Caki2 (cell line): Measurements from ENCODE around the gene MSRB1. TPM values are rescaled to one million over a fixed set of nuclear protein-coding genes. Genes with fewer than 3 reads are reported as not detected.
"Not testable (repeated sequence)": the region's sequence is repeated elsewhere in the genome, so short reads cannot be mapped to it uniquely, and the experiment has no call there.

Experiments used
- DNase-seq: peaks from one replicate; pipeline ENCODE4 v3.0.0-alpha.2; 2015; ENCODE audit warnings: low read depth
- in situ Hi-C: cut with HindIII; loops from 2 replicates; pipeline ENCODE4 v1.10.0; 2016; ENCODE audit warnings: low sequenced_read_pairs, low pct_unique_long_range_greater_than_20kb, mixed read lengths
- total RNA-seq: library from RNA; depleted of rRNA; stranded (reverse); fragments of >200 nt; shearing (Covaris generic); gene quantifications from 2 replicates; pipeline ENCODE4 v1.2.3, GENCODE V29; 2014; ENCODE audit warnings: low replicate concordance

Gene MSRB1
- total RNA-seq, 1 experiment from 2014 or later: 275 TPM

GRCh38 chr16:1929105-1929504, 13.9 kb downstream of the MSRB1 start:
- in situ Hi-C loops: no loop called here
- DNase-seq: peak; percentile 74

DNA sequence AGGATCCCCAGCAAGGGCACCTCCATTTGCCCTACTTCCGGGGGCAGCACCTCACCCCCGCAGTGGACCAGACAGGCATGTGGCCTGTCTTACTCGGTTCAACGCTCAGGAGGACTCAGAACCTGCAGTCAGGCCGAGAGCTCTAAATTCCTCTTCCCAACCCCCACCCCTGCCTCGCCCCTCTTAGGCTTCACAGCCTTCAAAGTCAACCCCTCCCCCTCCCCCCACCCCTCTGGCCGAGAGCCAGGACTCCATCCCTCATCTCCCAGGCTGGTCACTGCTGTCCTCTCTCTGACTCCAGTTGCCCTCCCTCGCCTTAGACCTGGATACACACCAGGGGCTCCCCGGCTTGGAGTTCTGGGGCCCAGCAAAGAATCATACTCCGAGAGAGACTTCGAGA, 16.7 kb downstream of the MSRB1 start:
- peak; percentile 68 for DNase-seq
- in situ Hi-C loops: no loop called here

DNA sequence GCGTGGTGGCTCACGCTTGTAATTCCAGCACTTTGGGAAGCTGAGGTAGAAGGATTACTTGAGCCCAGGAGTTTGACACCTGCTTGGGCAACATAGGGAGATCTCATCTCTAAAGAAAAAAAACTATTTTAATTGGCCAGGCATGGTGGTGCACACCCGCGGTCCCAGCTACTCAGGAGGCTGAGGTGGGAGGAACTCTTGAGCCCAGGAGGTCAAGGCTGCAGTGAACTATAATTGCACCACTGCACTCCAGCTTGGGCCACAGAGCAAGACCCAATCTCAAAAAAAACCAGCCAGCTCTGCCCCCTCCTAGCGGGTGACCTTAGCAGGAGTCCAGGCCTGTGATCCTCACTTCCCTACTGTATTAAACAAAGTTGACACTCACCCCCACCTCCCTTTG, 18.9 kb downstream of the MSRB1 start:
- DNase-seq: no peak
- in situ Hi-C loops: no loop called here

DNA sequence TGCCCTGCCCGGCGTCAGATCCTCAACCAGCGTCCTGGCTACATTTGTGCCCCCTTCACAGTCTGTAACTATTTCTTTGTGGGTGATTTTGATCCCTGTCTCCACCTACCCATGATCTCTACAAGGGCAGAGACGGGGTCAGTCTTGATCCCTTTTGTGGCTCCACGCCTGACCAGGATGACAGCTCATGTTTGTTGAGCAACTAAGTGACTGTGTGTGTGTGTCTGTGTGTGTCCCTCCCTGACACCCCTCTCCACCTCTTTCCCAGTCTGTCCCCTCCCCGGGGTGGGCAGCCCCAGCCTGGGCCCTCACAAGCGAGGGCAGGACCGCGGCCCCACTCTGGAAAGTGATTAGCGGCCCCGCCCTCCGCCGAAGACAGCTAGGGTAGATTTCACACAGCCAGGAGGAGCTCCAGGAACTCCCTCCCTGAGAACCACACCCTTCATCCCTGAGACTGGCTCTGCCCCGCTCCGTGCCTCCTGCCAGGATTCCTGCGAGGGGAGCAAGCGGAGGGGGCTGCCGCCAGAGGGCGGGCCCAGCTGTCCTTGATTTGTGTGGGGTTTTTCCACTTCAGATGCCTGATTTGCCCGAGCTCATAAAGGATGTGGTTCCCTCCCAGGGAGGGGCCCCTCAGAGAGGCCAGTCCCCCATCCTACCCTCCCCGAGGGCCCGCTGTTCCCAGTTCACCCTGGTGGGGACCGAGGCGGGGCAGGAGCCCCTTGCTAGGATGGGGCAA, 19.5 kb downstream of the MSRB1 start:
- DNase-seq: peak; percentile 93
- in situ Hi-C loops: no loop called here

DNA sequence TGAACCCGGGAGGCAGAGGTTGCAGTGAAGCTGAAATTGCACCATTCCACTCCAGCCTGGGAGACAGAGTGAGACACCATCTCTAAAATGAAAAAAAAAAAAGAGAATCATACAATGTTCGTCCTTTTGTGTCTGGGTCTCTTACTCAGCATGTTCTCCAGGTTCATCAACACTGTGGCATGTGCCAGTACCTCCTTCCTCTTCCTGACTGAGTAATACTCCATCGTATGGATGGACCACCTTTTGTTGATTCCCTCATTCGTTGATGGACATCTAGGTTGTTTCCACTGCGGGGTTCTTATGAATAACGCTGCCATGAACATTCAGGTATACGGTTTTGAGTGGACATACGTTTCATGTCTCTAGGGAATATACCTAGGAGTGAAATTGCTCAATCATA, 20.6 kb downstream of the MSRB1 start:
- in situ Hi-C loops: no loop called here

DNA sequence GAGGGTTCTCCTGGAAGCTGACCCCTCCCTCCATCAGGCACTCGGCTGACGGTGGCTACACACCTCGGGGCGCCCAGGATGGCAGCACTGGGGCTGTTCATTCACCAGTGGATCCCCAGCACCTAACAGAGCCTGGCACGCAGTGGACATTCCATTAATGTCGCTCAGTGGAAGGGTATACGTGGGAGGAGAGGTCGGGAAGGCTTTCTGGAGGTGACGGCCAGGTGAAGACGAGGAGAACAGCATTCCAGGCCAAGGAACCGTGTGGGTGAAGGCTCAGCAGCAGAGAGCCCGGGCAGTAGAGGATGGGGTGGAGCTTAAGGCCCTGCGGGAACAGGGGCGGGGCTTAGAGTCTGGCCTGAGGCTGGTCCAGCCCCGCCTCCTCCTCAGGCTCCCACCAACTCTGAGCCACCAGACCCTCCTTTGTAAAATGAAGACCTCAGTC, 22.2 kb downstream of the MSRB1 start:
- in situ Hi-C loops: no loop called here
- peak; percentile 52 for DNase-seq

More for the DNA sequence above, 20.6 kb downstream of the MSRB1 start:
- DNase-seq: no peak

GRCh38 chr16:1920122-1920521, 22.9 kb downstream of the MSRB1 start:
- DNase-seq, in situ Hi-C loops: not testable (repeated sequence)

DNA sequence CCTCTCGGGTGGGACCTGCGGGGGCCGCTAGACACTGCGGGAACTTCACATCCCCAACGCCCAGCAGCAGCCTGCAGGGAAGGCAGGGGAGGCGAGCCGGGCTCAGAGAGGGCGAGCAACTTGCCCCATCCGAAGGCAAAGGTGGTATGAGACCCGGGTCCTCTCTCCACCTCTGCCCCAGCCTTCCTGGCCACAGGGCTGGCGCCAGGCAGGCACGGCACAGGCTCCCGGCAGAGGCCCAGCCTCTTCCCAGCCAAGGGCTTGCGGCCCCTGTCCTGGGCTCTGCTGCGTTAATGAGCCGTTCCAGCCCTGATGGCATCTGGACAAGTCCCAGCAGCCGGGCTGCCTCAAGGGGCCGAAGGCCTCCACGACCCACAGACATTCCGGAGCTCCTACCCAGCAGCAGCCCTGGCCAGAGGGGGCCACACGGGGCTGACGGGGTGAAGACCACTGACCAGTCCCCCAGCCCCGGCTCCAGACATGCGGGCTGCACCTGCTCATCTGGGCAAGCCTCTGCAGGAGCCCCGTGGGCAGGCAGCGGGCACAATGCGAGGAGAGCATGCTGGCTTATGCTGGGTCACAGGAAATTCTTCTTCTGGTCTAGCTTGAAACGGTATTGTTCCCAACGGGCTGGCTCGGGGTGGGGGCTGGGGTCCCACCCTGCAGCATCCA, 23.5 kb downstream of the MSRB1 start:
- DNase-seq: no peak
- in situ Hi-C loops: no loop called here

GRCh38 chr16:1918351-1919326, 24.4 kb downstream of the MSRB1 start, which contains the start of gene HS3ST6:
Gene HS3ST6 (minus strand): TSS chr16:1918415. CDS start chr16:1918323, 92 bp downstream.
- in situ Hi-C loops: no loop called here
- DNase-seq: no peak

- DNase-seq: no peak
- in situ Hi-C loops: no loop called here
Observed at GRCh38 chr16:1917665-1918350, 25.2 kb downstream of the MSRB1 start.

- no peak for DNase-seq
- in situ Hi-C loops: no loop called here
Observed at GRCh38 chr16:1917056-1917664, 25.8 kb downstream of the MSRB1 start.

DNA sequence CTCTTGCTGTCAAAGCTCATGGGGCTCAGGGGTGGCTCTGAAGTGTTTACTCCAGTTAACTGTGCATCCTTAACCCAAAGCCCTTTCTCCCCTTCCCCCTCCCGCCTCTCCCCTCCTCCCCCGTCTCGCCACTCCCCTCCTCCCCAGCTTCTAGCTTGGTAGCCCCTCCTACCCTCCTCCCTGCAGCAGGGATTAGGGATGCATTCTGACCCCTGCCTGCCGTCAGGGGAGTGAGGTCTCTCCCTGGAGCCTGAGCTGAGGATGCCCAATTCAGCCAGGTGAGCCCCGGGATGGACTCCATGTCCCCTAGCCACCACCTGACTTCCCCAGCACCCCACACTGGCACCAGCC, 26.4 kb downstream of the MSRB1 start:
- DNase-seq: no peak
- in situ Hi-C loops: no loop called here

- in situ Hi-C loops: no loop called here
Observed at GRCh38 chr16:1915732-1916639, 27.0 kb downstream of the MSRB1 start.

GRCh38 chr16:1914988-1915387, 28.0 kb downstream of the MSRB1 start:
- in situ Hi-C loops: no loop called here
- DNase-seq: no peak

More at GRCh38 chr16:1915732-1916639, 27.0 kb downstream of the MSRB1 start:
- no peak for DNase-seq

- in situ Hi-C loops: no loop called here
- no peak for DNase-seq
Observed at GRCh38 chr16:1914084-1914608, 28.9 kb downstream of the MSRB1 start.

DNA sequence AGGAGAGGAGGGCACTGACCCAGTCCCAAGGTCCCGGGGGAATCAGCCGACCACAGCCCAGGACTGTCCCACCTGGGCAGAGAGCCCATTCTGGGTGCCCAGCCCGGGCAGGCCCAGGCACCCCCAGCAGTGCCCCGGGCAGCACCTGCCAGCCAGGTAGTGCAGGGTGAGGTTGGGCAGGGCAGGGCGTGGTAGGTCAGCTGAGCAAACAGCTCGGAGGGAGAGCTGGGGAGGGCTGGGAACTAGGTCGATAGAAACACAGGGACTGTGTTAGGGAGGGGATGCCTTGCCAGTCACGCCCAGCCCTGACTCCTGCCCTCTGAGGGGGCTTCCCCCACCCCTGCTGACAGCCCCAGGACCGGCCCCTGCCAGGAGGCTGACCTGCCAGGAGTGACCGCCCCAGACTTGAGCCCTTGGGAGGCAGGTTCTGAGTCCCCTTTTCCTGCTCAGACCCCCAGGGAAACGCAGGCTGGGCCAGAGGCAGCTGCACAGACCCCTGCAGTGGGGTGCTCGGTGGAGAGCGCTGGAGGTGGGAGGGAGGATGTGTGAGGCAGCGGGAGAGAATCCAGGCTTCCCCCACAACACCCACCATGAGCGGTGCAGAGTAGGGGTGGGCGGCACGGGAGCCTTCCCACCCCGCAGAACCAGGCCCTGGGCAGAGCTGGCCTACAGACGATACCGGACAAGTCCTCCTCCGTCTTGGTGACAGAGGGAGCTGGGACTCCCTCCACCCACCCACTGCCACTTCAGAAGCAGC, 29.5 kb downstream of the MSRB1 start:
- in situ Hi-C loops: no loop called here

More for the DNA sequence above, 29.5 kb downstream of the MSRB1 start:
- DNase-seq: no peak
